RWPE2 (cell line): ENCODE measurements around the gene GRSF1.

Source experiments
- ATAC-seq: fragments of 200-7000 bp; cut with Tn5 transposase; 3 replicates; pipeline ENCODE4 v1.9.1; 2021; ENCODE audit warnings: low read depth
- DNase-seq: peaks from one replicate; pipeline ENCODE4 v3.0.0-alpha.2; 2020; ENCODE audit warnings: low spot score
- H3K27ac ChIP-seq: fragments of 450-650 bp; 2 replicates; pipeline ENCODE4 v1.5.1; 2017; ENCODE audit warnings: mild to moderate bottlenecking; ENCODE audit not compliant: poor library complexity, severe bottlenecking
- H3K27me3 ChIP-seq: fragments of 250-450 bp; sonication (Bioruptor Pico); 2 replicates; pipeline ENCODE4 v1.5.1; 2021; ENCODE audit warnings: mild to moderate bottlenecking, moderate library complexity; ENCODE audit not compliant: insufficient read depth, poor library complexity, severe bottlenecking
- H3K36me3 ChIP-seq: fragments of 250-450 bp; sonication (Bioruptor Pico); 2 replicates; pipeline ENCODE4 v1.5.1; 2020; ENCODE audit warnings: low read depth, mild to moderate bottlenecking, moderate library complexity
- H3K4me1 ChIP-seq: fragments of 250-450 bp; sonication (Bioruptor Pico); 2 replicates; pipeline ENCODE4 v1.5.1; 2021; ENCODE audit warnings: mild to moderate bottlenecking, moderate library complexity; ENCODE audit not compliant: insufficient read depth, poor library complexity, severe bottlenecking
- H3K4me3 ChIP-seq: fragments of 250-450 bp; sonication (Bioruptor Pico); 2 replicates; pipeline ENCODE4 v1.5.1; 2021; ENCODE audit warnings: mild to moderate bottlenecking, moderate library complexity; ENCODE audit not compliant: severe bottlenecking
- H3K9me3 ChIP-seq: fragments of 250-450 bp; sonication (Bioruptor Pico); 2 replicates; pipeline ENCODE4 v1.5.1; 2021; ENCODE audit warnings: mild to moderate bottlenecking, moderate library complexity; ENCODE audit not compliant: severe bottlenecking
- CTCF ChIP-seq: fragments of 450-650 bp; IDR thresholded peaks from one replicate; pipeline ENCODE4 v1.5.1; 2017; ENCODE audit warnings: mild to moderate bottlenecking, moderate library complexity; ENCODE audit not compliant: poor library complexity, severe bottlenecking

GRSF1 gene

DNA sequence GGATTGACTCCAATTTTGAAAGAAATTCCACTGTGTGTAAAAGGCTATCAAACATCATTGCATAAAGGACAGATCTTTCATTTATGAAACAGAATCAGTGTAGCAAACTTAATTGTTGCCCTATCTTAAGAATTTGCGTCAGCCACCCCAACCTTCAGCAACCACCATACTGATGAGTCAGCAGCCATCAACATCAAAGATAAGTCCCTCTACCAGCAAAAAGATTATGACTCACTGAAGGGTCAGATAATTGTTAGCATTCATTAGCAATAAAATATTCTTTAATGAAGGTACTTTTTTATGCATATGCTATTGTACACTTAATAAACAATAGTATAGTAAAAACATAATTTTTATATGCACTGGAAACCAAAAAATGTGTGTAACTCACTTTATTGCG is 15.8 kb upstream of the GRSF1 start:
- no peak for TF ChIP-seq CTCF
- H3K27ac ChIP-seq: no peak overlapping the region
- no peaks in the 10 kb centered on the region for H3K9me3 ChIP-seq
- H3K27me3 ChIP-seq: no peaks in the 10 kb centered on the region
- no peak overlapping the region for H3K4me3 ChIP-seq
- DNase-seq (no peak), ATAC-seq (no peak)
- H3K4me1 ChIP-seq: no peaks in the 10 kb centered on the region
- H3K36me3 ChIP-seq: no peaks in the 10 kb centered on the region

DNA sequence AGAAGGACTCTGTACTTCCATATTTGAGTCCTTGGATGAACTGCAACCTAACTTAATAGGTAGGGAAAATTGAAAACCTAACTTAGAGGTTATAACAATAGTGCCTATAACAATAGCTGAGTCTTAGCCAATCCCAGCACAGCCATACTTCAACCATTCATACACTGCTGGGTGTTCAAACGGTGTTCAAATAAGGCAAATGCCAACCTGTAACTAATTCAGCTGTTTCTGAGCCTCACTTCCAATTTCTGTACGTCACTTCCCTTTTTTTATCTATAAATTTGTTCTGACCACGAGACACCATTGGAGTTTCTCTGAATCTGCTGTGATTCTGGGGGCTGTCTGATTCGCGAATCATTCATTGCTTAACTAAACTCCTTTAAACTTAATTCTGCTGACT is 9.6 kb upstream of the GRSF1 start:
- Histone ChIP-seq H3K4me1 (no peaks in the 10 kb centered on the region), H3K27me3 (no peaks in the 10 kb centered on the region), H3K9me3 (no peaks in the 10 kb centered on the region), H3K36me3 (no peaks in the 10 kb centered on the region), H3K27ac (no peak overlapping the region), H3K4me3 (no peak overlapping the region)
- no peak for TF ChIP-seq CTCF
- DNase-seq (no peak), ATAC-seq (no peak)

- no peak for ATAC-seq
- Histone ChIP-seq H3K9me3 (no peaks in the 10 kb centered on the region), H3K4me3 (no peak overlapping the region), H3K27ac (no peak overlapping the region), H3K27me3 (no peaks in the 10 kb centered on the region), H3K36me3 (no peaks in the 10 kb centered on the region), H3K4me1 (no peaks in the 10 kb centered on the region)
- DNase-seq: no peak
- TF ChIP-seq CTCF: no peak
These were observed 4.5 kb upstream of the GRSF1 start for GRCh38 chr4:70844180-70844579.

DNA sequence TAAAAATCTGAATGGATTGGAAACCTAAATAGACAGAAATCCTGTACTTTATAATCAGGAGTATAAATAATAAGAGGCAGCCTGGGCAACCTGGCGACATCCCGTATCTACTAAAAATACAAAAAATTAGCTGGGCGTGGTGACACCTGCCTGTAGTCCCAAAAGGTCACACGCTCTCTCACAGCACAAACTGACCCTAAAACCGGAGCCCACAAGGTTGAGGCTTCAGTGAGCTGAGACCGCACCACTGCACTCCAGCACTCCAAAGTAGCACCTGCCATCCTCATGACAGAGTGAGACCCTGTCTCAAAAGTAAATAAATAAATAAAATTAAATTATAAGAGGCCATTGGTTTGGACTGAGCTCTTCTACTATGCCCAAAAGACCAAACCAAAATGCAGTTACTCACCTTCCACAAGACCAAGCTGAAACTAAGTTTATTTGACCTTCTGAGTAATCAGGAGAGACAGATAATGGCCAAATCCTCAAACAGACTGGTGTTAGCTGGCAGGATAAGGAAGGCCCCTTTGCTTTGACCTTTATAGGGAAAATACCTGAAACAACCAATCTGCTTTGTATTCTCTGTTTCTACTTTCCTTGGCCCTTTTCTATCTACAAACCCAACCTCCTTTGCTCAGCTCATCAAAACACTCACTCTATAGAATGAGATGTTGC is 3.2 kb upstream of the GRSF1 start:
- no peaks in the 10 kb centered on the region for H3K36me3 ChIP-seq
- DNase-seq (no peak), ATAC-seq (no peak)
- no peak for TF ChIP-seq CTCF
- no peaks in the 10 kb centered on the region for H3K9me3 ChIP-seq
- no peaks in the 10 kb centered on the region for H3K27me3 ChIP-seq
- no peak overlapping the region for H3K27ac ChIP-seq
- H3K4me1 ChIP-seq: no peaks in the 10 kb centered on the region
- no peak overlapping the region for H3K4me3 ChIP-seq

DNA sequence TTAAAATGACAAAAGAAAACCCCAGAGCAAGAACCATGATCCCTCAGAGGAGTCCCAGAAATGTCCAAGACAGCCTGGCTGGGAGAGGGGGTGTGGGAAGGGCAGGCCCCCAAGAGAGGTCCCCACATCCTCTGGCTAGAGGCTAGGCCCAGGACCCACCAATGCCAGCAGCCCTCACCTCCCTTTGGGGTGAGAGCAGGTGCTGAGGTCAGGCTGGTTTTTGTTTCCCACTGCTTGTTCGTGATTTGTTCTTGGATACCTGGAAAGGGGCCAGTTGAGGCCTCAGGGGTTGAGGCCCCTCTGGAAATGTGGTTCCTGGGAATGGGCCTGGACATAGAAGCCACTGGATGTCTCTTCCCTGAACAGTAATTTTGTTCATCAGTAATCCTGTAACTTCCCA is 2.3 kb upstream of the GRSF1 start:
- DNase-seq: no peak
- H3K36me3 ChIP-seq: peaks cover 1% of the 10 kb centered on the region; the same call in 1 of the 2 replicates
- H3K4me1 ChIP-seq: no peaks in the 10 kb centered on the region
- H3K27me3 ChIP-seq: no peaks in the 10 kb centered on the region
- no peaks in the 10 kb centered on the region for H3K9me3 ChIP-seq
- TF ChIP-seq CTCF: no peak
- H3K27ac ChIP-seq: no peak overlapping the region
- ATAC-seq: no peak
- no peak overlapping the region for H3K4me3 ChIP-seq
